Activated T-cell treated with anti-CD3 and anti-CD28 coated beads, Interleukin-2, amount 50 U/mL, for 4 hours (primary cell): Measurements from ENCODE around the gene TSPAN6. TPM values are rescaled to one million over a fixed set of nuclear protein-coding genes. Genes with fewer than 3 reads are reported as not detected.

Experiments
- ATAC-seq, 2 donors: fragments of 200-7000 bp; cut with Tn5 transposase; one replicate each; pipeline ENCODE4 v1.10.0; 2021
- DNase-seq: peaks from one replicate; pipeline ENCODE4 v3.0.0-alpha.2; 2020
- H3K27me3 Mint-ChIP-seq: one replicate; pipeline ENCODE4 v1.8.0; 2021; ENCODE audit warnings: low read depth, mixed read lengths
- H3K36me3 Mint-ChIP-seq: one replicate; pipeline ENCODE4 v1.8.0; 2022; ENCODE audit warnings: mixed read lengths; ENCODE audit not compliant: insufficient read depth
- H3K4me1 Mint-ChIP-seq: one replicate; pipeline ENCODE4 v1.8.0; 2021; ENCODE audit warnings: low read depth, mixed read lengths
- H3K4me3 Mint-ChIP-seq: one replicate; pipeline ENCODE4 v1.8.0; 2021; ENCODE audit warnings: mild to moderate bottlenecking, moderate library complexity, mixed read lengths
- H3K9me3 Mint-ChIP-seq: one replicate; pipeline ENCODE4 v1.8.0; 2021; ENCODE audit warnings: mixed read lengths
- total RNA-seq, 3 donors: library from RNA; stranded (reverse); gene quantifications; one replicate each; pipeline ENCODE4 v1.2.1, GENCODE V29; 2021

Gene TSPAN6
- total RNA-seq: 1 to 10 TPM; 1.7 to 2.2 (median 2.0) TPM

- peaks cover 7% of the 10 kb centered on the region for H3K27me3 Mint-ChIP-seq
- no peaks in the 10 kb centered on the region for H3K9me3 Mint-ChIP-seq
These were observed at the start of gene TSPAN6 for GRCh38 chrX:100636321-100636991. TSS of gene TSPAN6 (minus strand) at chrX:100636806. CDS start at chrX:100636694, 112 bp downstream.

GRCh38 chrX:100685997-100686305, 49.3 kb upstream of the TSPAN6 start:
- Mint-ChIP-seq H3K36me3 (no peaks in the 10 kb centered on the region), H3K4me3 (no peak overlapping the region), H3K27me3 (no peaks in the 10 kb centered on the region), H3K9me3 (no peaks in the 10 kb centered on the region), H3K4me1 (peaks cover 15% of the 10 kb centered on the region)
- DNase-seq: no peak
- ATAC-seq: no peak

More at GRCh38 chrX:100636321-100636991, at the start of gene TSPAN6:
- peak; percentile 61 for DNase-seq
- Mint-ChIP-seq H3K4me1 (peaks cover 7% of the 10 kb centered on the region), H3K4me3 (peak within 1 kb of the TSS; percentile 81), H3K36me3 (no peaks in the 10 kb centered on the region)
- ATAC-seq: peak; percentile 99 to 100

- ATAC-seq (peak; percentile 66 to 69), DNase-seq (peak; percentile 52)
- H3K36me3 Mint-ChIP-seq: no peaks in the 10 kb centered on the region
These were observed 48.8 kb upstream of the TSPAN6 start for GRCh38 chrX:100685284-100685996.

GRCh38 chrX:100682939-100683338, 46.3 kb upstream of the TSPAN6 start:
- no peak overlapping the region for H3K4me3 Mint-ChIP-seq
- no peak for ATAC-seq
- no peaks in the 10 kb centered on the region for H3K27me3 Mint-ChIP-seq
- peaks cover 13% of the 10 kb centered on the region for H3K4me1 Mint-ChIP-seq
- H3K36me3 Mint-ChIP-seq: no peaks in the 10 kb centered on the region
- no peak for DNase-seq
- H3K9me3 Mint-ChIP-seq: no peaks in the 10 kb centered on the region

More at GRCh38 chrX:100685284-100685996, 48.8 kb upstream of the TSPAN6 start:
- no peak overlapping the region for H3K4me3 Mint-ChIP-seq
- H3K4me1 Mint-ChIP-seq: peaks cover 15% of the 10 kb centered on the region
- H3K9me3 Mint-ChIP-seq: no peaks in the 10 kb centered on the region
- H3K27me3 Mint-ChIP-seq: no peaks in the 10 kb centered on the region

- no peaks in the 10 kb centered on the region for H3K27me3 Mint-ChIP-seq
- no peaks in the 10 kb centered on the region for H3K36me3 Mint-ChIP-seq
- DNase-seq (no peak), ATAC-seq (no peak)
- no peak overlapping the region for H3K4me3 Mint-ChIP-seq
- no peaks in the 10 kb centered on the region for H3K9me3 Mint-ChIP-seq
- H3K4me1 Mint-ChIP-seq: no peaks in the 10 kb centered on the region
These were observed 45.0 kb upstream of the TSPAN6 start for GRCh38 chrX:100681599-100681998.

GRCh38 chrX:100680756-100681155, 44.1 kb upstream of the TSPAN6 start:
- DNase-seq (no peak), ATAC-seq (no peak)
- Mint-ChIP-seq H3K4me1 (no peaks in the 10 kb centered on the region), H3K4me3 (no peak overlapping the region), H3K36me3 (no peaks in the 10 kb centered on the region), H3K27me3 (no peaks in the 10 kb centered on the region), H3K9me3 (no peaks in the 10 kb centered on the region)

- no peak for ATAC-seq
- H3K9me3 Mint-ChIP-seq: no peaks in the 10 kb centered on the region
- H3K4me3 Mint-ChIP-seq: no peak overlapping the region
- peaks cover 11% of the 10 kb centered on the region for H3K4me1 Mint-ChIP-seq
- no peak for DNase-seq
- H3K27me3 Mint-ChIP-seq: no peaks in the 10 kb centered on the region
- H3K36me3 Mint-ChIP-seq: no peaks in the 10 kb centered on the region
These were observed 41.1 kb upstream of the TSPAN6 start for GRCh38 chrX:100677611-100678181.

GRCh38 chrX:100674705-100675104, 38.1 kb upstream of the TSPAN6 start:
- ATAC-seq (no peak), DNase-seq (no peak)
- Mint-ChIP-seq H3K36me3 (no peaks in the 10 kb centered on the region), H3K9me3 (no peaks in the 10 kb centered on the region), H3K4me3 (no peak overlapping the region), H3K27me3 (peaks cover 1% of the 10 kb centered on the region), H3K4me1 (peaks cover 11% of the 10 kb centered on the region)

GRCh38 chrX:100673397-100673953, 36.9 kb upstream of the TSPAN6 start:
- H3K36me3 Mint-ChIP-seq: no peaks in the 10 kb centered on the region
- ATAC-seq: no peak
- H3K27me3 Mint-ChIP-seq: peaks cover 1% of the 10 kb centered on the region
- no peaks in the 10 kb centered on the region for H3K9me3 Mint-ChIP-seq
- DNase-seq: no peak
- peaks cover 11% of the 10 kb centered on the region for H3K4me1 Mint-ChIP-seq
- no peak overlapping the region for H3K4me3 Mint-ChIP-seq

GRCh38 chrX:100672966-100673365, 36.4 kb upstream of the TSPAN6 start:
- H3K4me1 Mint-ChIP-seq: peaks cover 11% of the 10 kb centered on the region
- H3K4me3 Mint-ChIP-seq: no peak overlapping the region
- DNase-seq (no peak), ATAC-seq (no peak)
- no peaks in the 10 kb centered on the region for H3K36me3 Mint-ChIP-seq
- H3K9me3 Mint-ChIP-seq: no peaks in the 10 kb centered on the region
- H3K27me3 Mint-ChIP-seq: peaks cover 4% of the 10 kb centered on the region

- Mint-ChIP-seq H3K4me1 (no peaks in the 10 kb centered on the region), H3K9me3 (no peaks in the 10 kb centered on the region), H3K36me3 (no peaks in the 10 kb centered on the region), H3K27me3 (peaks cover 13% of the 10 kb centered on the region), H3K4me3 (no peak overlapping the region)
- DNase-seq (no peak), ATAC-seq (no peak)
These were observed 27.0 kb upstream of the TSPAN6 start for GRCh38 chrX:100663642-100664041.

- no peak for DNase-seq
- no peak for ATAC-seq
- Mint-ChIP-seq H3K4me1 (no peaks in the 10 kb centered on the region), H3K9me3 (no peaks in the 10 kb centered on the region), H3K4me3 (no peak overlapping the region), H3K27me3 (peaks cover 9% of the 10 kb centered on the region), H3K36me3 (no peaks in the 10 kb centered on the region)
These were observed 26.2 kb upstream of the TSPAN6 start for GRCh38 chrX:100662796-100663195.

- no peaks in the 10 kb centered on the region for H3K9me3 Mint-ChIP-seq
- H3K4me1 Mint-ChIP-seq: no peaks in the 10 kb centered on the region
- H3K4me3 Mint-ChIP-seq: no peak overlapping the region
- peaks cover 6% of the 10 kb centered on the region for H3K27me3 Mint-ChIP-seq
- H3K36me3 Mint-ChIP-seq: no peaks in the 10 kb centered on the region
- ATAC-seq: no peak
- DNase-seq: no peak
These were observed 25.6 kb upstream of the TSPAN6 start for GRCh38 chrX:100662170-100662569.

GRCh38 chrX:100659431-100660137, 23.0 kb upstream of the TSPAN6 start:
- Mint-ChIP-seq H3K9me3 (no peaks in the 10 kb centered on the region), H3K27me3 (peaks cover 4% of the 10 kb centered on the region), H3K36me3 (no peaks in the 10 kb centered on the region), H3K4me3 (no peak overlapping the region), H3K4me1 (no peaks in the 10 kb centered on the region)
- ATAC-seq (no peak), DNase-seq (no peak)
